Trophoblast cell (in vitro differentiated cells and primary cell): ENCODE data around the gene POFUT1.
A peak's percentile ranks its signal among the peaks of the same experiment; 100 is the strongest.

ENCODE experiments used
- DNase-seq, 2 donors: peaks; one replicate each; pipeline ENCODE4 v3.0.0-alpha.2; 2016
- H2AFZ ChIP-seq: 2 replicates; pipeline ENCODE4 v1.6.1; 2013; ENCODE audit warnings: low read length, moderate library complexity, mild to moderate bottlenecking; ENCODE audit not compliant: insufficient read depth, poor library complexity
- H2AK5ac ChIP-seq: 2 replicates; pipeline ENCODE4 v1.6.1; 2013; ENCODE audit warnings: mild to moderate bottlenecking, low read length
- H2BK120ac ChIP-seq: 2 replicates; pipeline ENCODE4 v1.6.1; 2013; ENCODE audit warnings: low read length, mild to moderate bottlenecking, moderate library complexity; ENCODE audit not compliant: insufficient read depth, poor library complexity
- H2BK12ac ChIP-seq: 2 replicates; pipeline ENCODE4 v1.6.1; 2013; ENCODE audit warnings: mild to moderate bottlenecking, low read length, moderate library complexity
- H2BK5ac ChIP-seq: 2 replicates; pipeline ENCODE4 v1.6.1; 2013; ENCODE audit warnings: low read length, low read depth, moderate library complexity, mild to moderate bottlenecking; ENCODE audit not compliant: poor library complexity
- H3K14ac ChIP-seq: 2 replicates; pipeline ENCODE4 v1.6.1; 2013; ENCODE audit warnings: mild to moderate bottlenecking, low read length
- H3K18ac ChIP-seq: 2 replicates; pipeline ENCODE4 v1.6.1; 2013; ENCODE audit warnings: mild to moderate bottlenecking, low read length
- H3K23ac ChIP-seq: 2 replicates; pipeline ENCODE4 v1.6.1; 2013; ENCODE audit warnings: low read length
- H3K27ac ChIP-seq: 2 replicates; pipeline ENCODE4 v1.5.1; 2013; ENCODE audit warnings: low read depth, mild to moderate bottlenecking, inconsistent platforms, low read length, moderate library complexity
- H3K27me3 ChIP-seq: 2 replicates; pipeline ENCODE4 v1.6.1; 2013; ENCODE audit warnings: inconsistent platforms, mild to moderate bottlenecking, low read length, moderate library complexity; ENCODE audit not compliant: insufficient read depth
- H3K36me3 ChIP-seq, 2 experiments: 1 replicate in 1 of 2; 2 replicates in 1 of 2; pipeline ENCODE4 v1.6.1; 2013; ENCODE audit warnings: low read length in 2 of 2, mild to moderate bottlenecking in 2 of 2, moderate library complexity in 1 of 2; ENCODE audit not compliant: insufficient read depth in 2 of 2, control insufficient read depth in 1 of 2
- H3K4ac ChIP-seq: 2 replicates; pipeline ENCODE4 v1.6.1; 2013; ENCODE audit warnings: low read depth, mild to moderate bottlenecking, low read length, moderate library complexity
- H3K4me1 ChIP-seq, 2 experiments: 1 replicate in 1 of 2; 2 replicates in 1 of 2; pipeline ENCODE4 v1.6.1; 2013; ENCODE audit warnings: low read length in 2 of 2, mild to moderate bottlenecking in 2 of 2, moderate library complexity in 1 of 2; ENCODE audit not compliant: insufficient read depth in 2 of 2, control insufficient read depth in 1 of 2
- H3K4me2 ChIP-seq: 2 replicates; pipeline ENCODE4 v1.6.1; 2013; ENCODE audit warnings: inconsistent platforms, mild to moderate bottlenecking, low read length, moderate library complexity
- H3K4me3 ChIP-seq: 2 replicates; pipeline ENCODE4 v1.5.1; 2013; ENCODE audit warnings: mild to moderate bottlenecking, low read depth, low read length, inconsistent platforms
- H3K79me1 ChIP-seq: one replicate; pipeline ENCODE4 v1.6.1; 2013; ENCODE audit warnings: low read length
- H3K79me2 ChIP-seq: 2 replicates; pipeline ENCODE4 v1.6.1; 2013; ENCODE audit warnings: low read length, mild to moderate bottlenecking; ENCODE audit not compliant: control insufficient read depth, insufficient read depth, poor library complexity
- H3K9ac ChIP-seq: 2 replicates; pipeline ENCODE4 v1.6.1; 2013; ENCODE audit warnings: mild to moderate bottlenecking, low read length
- H3K9me3 ChIP-seq: 2 replicates; pipeline ENCODE4 v1.6.1; 2013; ENCODE audit warnings: low read depth, mild to moderate bottlenecking, control low read depth, inconsistent platforms, low read length; ENCODE audit not compliant: insufficient read depth
- H4K12ac ChIP-seq: 2 replicates; pipeline ENCODE4 v1.6.1; 2013; ENCODE audit warnings: low read depth, mild to moderate bottlenecking, low read length, moderate library complexity
- H4K8ac ChIP-seq: 2 replicates; pipeline ENCODE4 v1.6.1; 2013; ENCODE audit warnings: low read depth, mild to moderate bottlenecking, low read length, moderate library complexity
- H4K91ac ChIP-seq: one replicate; pipeline ENCODE4 v1.6.1; 2013; ENCODE audit warnings: low read depth, mild to moderate bottlenecking, low read length, moderate library complexity
- WGBS: extraction: QIAGEN DNeasy Blood & Tissue Kit; methylation state at CpG from one replicate; pipeline ENCODE4 v1.1.7; 2013; ENCODE audit warnings: missing lambda C conversion rate; ENCODE audit not compliant: insufficient read length, insufficient coverage; ENCODE audit errors: extremely low coverage; 5-methylcytosine and 5-hydroxymethylcytosine counted together

Gene POFUT1

DNA sequence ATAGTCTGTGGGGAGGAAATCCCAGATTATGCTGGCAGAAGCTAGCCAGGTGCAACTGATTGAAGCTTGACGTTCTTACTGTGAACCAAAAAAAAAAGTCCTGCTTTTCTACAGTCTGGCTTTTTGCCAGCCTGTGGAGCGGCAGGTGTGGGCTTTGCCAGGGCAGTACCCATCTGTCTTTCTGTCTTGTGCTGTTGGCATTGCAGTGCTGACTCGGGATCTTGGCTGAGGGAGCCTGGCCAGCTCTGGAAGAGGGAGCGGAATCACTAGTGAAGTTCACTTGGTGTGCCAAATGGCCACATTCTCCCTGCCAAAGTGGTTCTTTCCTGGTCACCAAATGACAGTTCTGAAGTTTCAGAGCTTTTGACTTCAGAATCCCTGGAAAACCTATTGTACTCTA is 74.8 kb downstream of the POFUT1 start:
- Histone ChIP-seq H3K18ac (no peak overlapping the region), H3K4me3 (no peak overlapping the region), H2AK5ac (no peak overlapping the region), H3K9ac (no peak overlapping the region), H3K27ac (no peak overlapping the region), H3K14ac (no peak overlapping the region), H3K27me3 (no peaks in the 10 kb centered on the region), H3K23ac (no peak overlapping the region), H3K9me3 (no peaks in the 10 kb centered on the region), H4K12ac (no peak overlapping the region), H3K79me1 (peaks cover 5% of the 10 kb centered on the region), H2BK12ac (no peak overlapping the region), H4K91ac (no peak overlapping the region), H3K4ac (no peak overlapping the region), H3K36me3 (peaks cover 0 to 2% of the 10 kb centered on the region in 2 experiments), H3K79me2 (peaks cover 6% of the 10 kb centered on the region), H4K8ac (no peak overlapping the region), H3K4me1 (peaks cover 7 to 9% of the 10 kb centered on the region in 2 experiments), H2BK120ac (no peak overlapping the region), H3K4me2 (no peak overlapping the region), H2AFZ (no peak overlapping the region), H2BK5ac (no peak overlapping the region)
- WGBS, result no CpG with 5 or more reads among the region's 4 CpGs
- no peak for DNase-seq

DNA sequence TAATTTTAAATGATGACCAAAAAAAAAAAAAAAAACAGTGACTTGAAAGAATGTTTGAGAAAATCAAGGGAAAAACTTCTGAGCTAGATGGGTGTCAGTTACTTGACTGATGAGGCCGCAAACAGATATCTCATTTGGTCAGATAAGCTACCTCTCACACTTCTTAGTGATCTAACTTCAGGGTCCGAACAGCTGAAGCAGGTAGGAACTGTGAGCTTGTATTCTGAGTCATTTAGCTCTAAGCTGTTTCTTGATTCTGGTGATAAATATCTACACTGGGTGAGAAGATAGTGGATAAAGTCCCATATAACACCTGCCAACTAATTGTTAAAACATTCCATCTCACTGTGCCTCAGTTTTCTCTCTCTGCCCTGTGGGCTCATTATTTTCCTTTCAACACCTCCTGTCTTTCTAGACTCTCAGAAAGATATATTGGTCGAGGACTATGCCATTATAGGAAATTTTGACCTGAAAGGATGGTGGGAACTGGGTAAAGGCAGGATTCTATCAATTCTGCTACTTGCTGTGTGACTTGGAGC is 77.5 kb downstream of the POFUT1 start:
- WGBS, result no CpG with 5 or more reads among the region's 3 CpGs
- H2AFZ ChIP-seq, result no peak overlapping the region

DNA sequence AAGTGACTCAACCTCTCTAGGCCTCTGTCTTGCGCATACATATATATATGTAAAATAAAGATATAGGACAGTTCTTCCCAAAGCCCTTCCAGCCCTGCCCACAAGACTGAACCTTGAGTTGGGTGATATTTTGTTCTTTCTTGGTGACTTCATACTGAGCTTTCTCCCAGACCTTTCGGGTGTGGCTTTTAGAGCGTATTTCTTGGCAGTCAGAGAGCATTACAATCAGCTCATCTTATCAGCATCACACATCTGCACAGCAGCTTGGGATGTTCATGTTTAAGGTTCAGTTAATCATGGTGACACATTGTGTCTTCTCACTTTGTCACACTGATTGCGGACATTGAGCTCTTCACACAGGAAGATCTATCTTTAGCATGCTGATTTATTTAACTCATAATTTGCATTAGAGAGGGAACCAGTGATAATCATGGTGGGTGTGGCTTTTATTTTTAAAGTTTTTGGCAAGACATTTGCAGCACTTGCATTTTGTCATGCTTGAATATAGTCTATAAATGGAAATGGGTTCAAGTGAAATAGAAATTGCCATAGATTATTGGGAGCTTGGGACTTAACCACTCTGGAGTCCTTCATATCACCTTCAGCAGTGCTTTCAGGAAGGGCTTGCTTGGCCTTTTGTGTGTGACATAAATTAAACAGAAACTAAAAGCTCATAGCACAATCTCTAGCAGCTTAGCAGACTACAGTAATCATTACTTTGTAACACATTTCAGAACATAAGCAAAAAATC is 78.1 kb downstream of the POFUT1 start:
- Histone ChIP-seq H4K12ac (no peak overlapping the region), H3K4ac (no peak overlapping the region), H2AFZ (no peak overlapping the region), H2AK5ac (no peak overlapping the region), H3K14ac (no peak overlapping the region), H3K4me2 (no peak overlapping the region), H4K8ac (no peak overlapping the region), H3K4me3 (no peak overlapping the region), H3K79me1 (no peaks in the 10 kb centered on the region), H3K79me2 (no peaks in the 10 kb centered on the region), H3K27ac (no peak overlapping the region), H3K27me3 (no peaks in the 10 kb centered on the region), H3K23ac (no peak overlapping the region), H2BK12ac (no peak overlapping the region), H3K4me1 (no peaks in the 10 kb centered on the region), H3K18ac (no peak overlapping the region), H2BK5ac (no peak overlapping the region), H3K9me3 (no peaks in the 10 kb centered on the region), H2BK120ac (no peak overlapping the region), H3K9ac (no peak overlapping the region), H4K91ac (no peak overlapping the region), H3K36me3 (peaks cover 0 to 7% of the 10 kb centered on the region in 2 experiments)
- DNase-seq, result peak; percentile 48 to 75
- WGBS, result no CpG with 5 or more reads among the region's 4 CpGs

More for the DNA sequence above, 77.5 kb downstream of the POFUT1 start:
- Histone ChIP-seq H3K27me3 (no peaks in the 10 kb centered on the region), H4K8ac (no peak overlapping the region), H2BK120ac (no peak overlapping the region), H3K18ac (no peak overlapping the region), H3K23ac (no peak overlapping the region), H3K36me3 (peaks cover 0 to 7% of the 10 kb centered on the region in 2 experiments), H3K27ac (no peak overlapping the region), H2AK5ac (no peak overlapping the region), H4K12ac (no peak overlapping the region), H2BK12ac (no peak overlapping the region), H2BK5ac (no peak overlapping the region), H3K79me1 (no peaks in the 10 kb centered on the region), H3K4ac (no peak overlapping the region), H3K4me1 (no peaks in the 10 kb centered on the region), H3K79me2 (no peaks in the 10 kb centered on the region), H3K4me2 (no peak overlapping the region), H4K91ac (no peak overlapping the region), H3K9ac (no peak overlapping the region), H3K9me3 (no peaks in the 10 kb centered on the region), H3K4me3 (no peak overlapping the region), H3K14ac (no peak overlapping the region)
- DNase-seq, result peak; percentile 36 to 75

DNA sequence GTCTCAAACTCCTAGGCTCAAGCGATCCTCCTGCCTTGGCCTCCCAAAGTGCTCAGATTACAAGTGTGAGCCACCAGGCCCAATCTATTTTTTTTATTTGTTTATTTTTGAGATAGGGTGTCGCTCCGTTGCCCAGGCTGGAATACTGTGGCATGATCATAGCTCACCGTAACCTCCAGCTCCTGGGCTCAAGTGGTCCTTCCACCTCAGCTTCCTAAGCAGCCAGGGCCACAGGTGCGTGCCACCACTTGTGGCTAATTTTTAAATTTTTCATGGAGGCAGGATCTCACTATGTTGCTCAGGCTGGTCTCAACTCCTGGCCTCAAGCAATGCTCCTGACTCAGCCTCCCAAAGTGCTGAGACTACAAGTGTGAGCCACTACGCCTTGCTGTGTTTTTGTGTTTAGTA is 79.6 kb downstream of the POFUT1 start:
- H4K12ac ChIP-seq, result no peak overlapping the region
- no peaks in the 10 kb centered on the region for H3K79me2 ChIP-seq
- no peaks in the 10 kb centered on the region for H3K4me1 ChIP-seq
- H2BK120ac ChIP-seq, result no peak overlapping the region
- no peak overlapping the region for H3K4me3 ChIP-seq
- no peak overlapping the region for H2BK12ac ChIP-seq
- H3K79me1 ChIP-seq, result no peaks in the 10 kb centered on the region
- no peak overlapping the region for H4K8ac ChIP-seq
- H3K14ac ChIP-seq, result no peak overlapping the region
- H3K4ac ChIP-seq, result no peak overlapping the region
- no peak overlapping the region for H2AK5ac ChIP-seq
- H3K9me3 ChIP-seq, result no peaks in the 10 kb centered on the region
- H2BK5ac ChIP-seq, result no peak overlapping the region
- DNase-seq, result no peak
- no peak overlapping the region for H3K27ac ChIP-seq
- WGBS, result no CpG with 5 or more reads among the region's 6 CpGs
- no peak overlapping the region for H3K18ac ChIP-seq
- no peak overlapping the region for H3K9ac ChIP-seq
- H3K23ac ChIP-seq, result no peak overlapping the region
- no peaks in the 10 kb centered on the region for H3K27me3 ChIP-seq
- H4K91ac ChIP-seq, result no peak overlapping the region
- no peak overlapping the region for H3K4me2 ChIP-seq
- H2AFZ ChIP-seq, result no peak overlapping the region
- peaks cover 0 to 5% of the 10 kb centered on the region in 2 experiments for H3K36me3 ChIP-seq
